NT2/D1 (cell line): ENCODE data around the gene PTPN13.

ENCODE experiments used
- DNase-seq: peaks from one replicate; pipeline ENCODE4 v3.0.0-alpha.2; 2011; ENCODE audit warnings: low read depth, low spot score
- H3K27me3 ChIP-seq: 2 replicates; pipeline ENCODE4 v1.6.0; 2011; ENCODE audit warnings: mild to moderate bottlenecking; ENCODE audit not compliant: insufficient read length, insufficient read depth
- H3K36me3 ChIP-seq: 2 replicates; pipeline ENCODE4 v1.6.1; 2011; ENCODE audit warnings: mild to moderate bottlenecking, low read length, mixed read lengths; ENCODE audit not compliant: insufficient read depth, insufficient read length
- H3K4me1 ChIP-seq: 2 replicates; pipeline ENCODE4 v1.5.1; 2011; ENCODE audit not compliant: insufficient read depth, insufficient read length
- H3K4me3 ChIP-seq: 2 replicates; pipeline ENCODE4 v1.5.1; 2011; ENCODE audit warnings: low read depth; ENCODE audit not compliant: insufficient read length
- H3K9ac ChIP-seq: 2 replicates; pipeline ENCODE4 v1.6.0; 2011; ENCODE audit warnings: low read depth; ENCODE audit not compliant: insufficient read length
- H3K9me3 ChIP-seq: 2 replicates; pipeline ENCODE4 v1.5.1; 2011; ENCODE audit warnings: mild to moderate bottlenecking, low read length; ENCODE audit not compliant: insufficient read depth
- SUZ12 ChIP-seq: IDR thresholded peaks from 2 replicates; pipeline ENCODE4 v1.6.1; 2011; ENCODE audit not compliant: insufficient read length, insufficient read depth; ENCODE audit errors: extremely low read depth
- YY1 ChIP-seq: IDR thresholded peaks from 2 replicates; pipeline ENCODE4 v1.6.1; 2011; ENCODE audit not compliant: insufficient read length, insufficient read depth
- ZNF274 ChIP-seq: IDR thresholded peaks from 2 replicates; pipeline ENCODE4 v1.6.1; 2011; ENCODE audit warnings: mild to moderate bottlenecking, low read depth, low read length

The PTPN13 gene

GRCh38 chr4:86744570-86744969 lies 150.5 kb downstream of the PTPN13 start:
- H3K9ac ChIP-seq, result no peak overlapping the region
- H3K36me3 ChIP-seq, result peaks cover 33% of the 10 kb centered on the region
- TF ChIP-seq YY1 (no peak), ZNF274 (no peak), SUZ12 (no peak)
- no peak for DNase-seq
- H3K4me1 ChIP-seq, result no peaks in the 10 kb centered on the region
- H3K27me3 ChIP-seq, result no peaks in the 10 kb centered on the region
- H3K9me3 ChIP-seq, result peaks cover 18% of the 10 kb centered on the region; the same call in 1 of the 2 replicates
- H3K4me3 ChIP-seq, result no peak overlapping the region

GRCh38 chr4:86749121-86749520 lies 155.0 kb downstream of the PTPN13 start:
- no peak for TF ChIP-seq SUZ12
- TF ChIP-seq ZNF274, result no peak
- TF ChIP-seq YY1, result no peak
- Histone ChIP-seq H3K4me3 (no peak overlapping the region), H3K36me3 (peaks cover 39% of the 10 kb centered on the region), H3K9me3 (no peaks in the 10 kb centered on the region), H3K27me3 (no peaks in the 10 kb centered on the region), H3K4me1 (no peaks in the 10 kb centered on the region), H3K9ac (no peak overlapping the region)
- DNase-seq, result no peak

DNA sequence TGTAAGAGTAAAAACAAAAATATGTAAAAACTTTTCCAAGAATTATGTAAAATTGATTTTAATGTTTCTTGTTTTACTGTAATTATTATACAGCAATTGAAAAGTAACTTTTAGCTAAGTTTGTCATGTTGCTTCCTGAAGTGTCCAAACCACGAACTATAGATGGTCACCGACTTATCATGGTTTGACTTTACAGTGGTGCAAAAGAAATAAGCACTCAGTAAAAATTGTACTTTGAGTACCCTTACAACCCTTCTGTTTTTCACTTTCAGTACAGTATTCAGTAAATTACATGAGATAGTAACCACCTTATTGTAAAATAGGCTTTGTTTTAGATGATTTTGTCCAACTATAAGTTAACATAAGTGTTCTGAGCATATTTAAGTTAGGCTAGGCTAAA lies 161.3 kb downstream of the PTPN13 start:
- no peak for DNase-seq
- no peak overlapping the region for H3K9ac ChIP-seq
- H3K36me3 ChIP-seq, result peaks cover 24% of the 10 kb centered on the region
- H3K4me1 ChIP-seq, result no peaks in the 10 kb centered on the region
- TF ChIP-seq SUZ12 (no peak), ZNF274 (no peak), YY1 (no peak)
- no peaks in the 10 kb centered on the region for H3K27me3 ChIP-seq
- no peak overlapping the region for H3K4me3 ChIP-seq
- H3K9me3 ChIP-seq, result no peaks in the 10 kb centered on the region

- TF ChIP-seq SUZ12 (no peak), ZNF274 (no peak), YY1 (no peak)
- H3K4me1 ChIP-seq, result no peaks in the 10 kb centered on the region
- no peak for DNase-seq
- H3K9ac ChIP-seq, result no peak overlapping the region
- H3K36me3 ChIP-seq, result peaks cover 13% of the 10 kb centered on the region
- no peak overlapping the region for H3K4me3 ChIP-seq
- H3K27me3 ChIP-seq, result no peaks in the 10 kb centered on the region
- H3K9me3 ChIP-seq, result no peaks in the 10 kb centered on the region
Measured at GRCh38 chr4:86757468-86757867, 163.4 kb downstream of the PTPN13 start.

GRCh38 chr4:86759298-86759697 lies 165.2 kb downstream of the PTPN13 start:
- no peaks in the 10 kb centered on the region for H3K9me3 ChIP-seq
- DNase-seq, result no peak
- no peak overlapping the region for H3K4me3 ChIP-seq
- no peaks in the 10 kb centered on the region for H3K4me1 ChIP-seq
- no peak for TF ChIP-seq ZNF274
- no peak for TF ChIP-seq SUZ12
- TF ChIP-seq YY1, result no peak
- no peaks in the 10 kb centered on the region for H3K27me3 ChIP-seq
- peaks cover 27% of the 10 kb centered on the region for H3K36me3 ChIP-seq
- no peak overlapping the region for H3K9ac ChIP-seq

GRCh38 chr4:86762649-86763048 lies 168.5 kb downstream of the PTPN13 start:
- Histone ChIP-seq H3K27me3 (no peaks in the 10 kb centered on the region), H3K4me1 (no peaks in the 10 kb centered on the region), H3K4me3 (no peak overlapping the region), H3K36me3 (peaks cover 35% of the 10 kb centered on the region), H3K9me3 (no peaks in the 10 kb centered on the region), H3K9ac (no peak overlapping the region)
- TF ChIP-seq ZNF274 (no peak), YY1 (no peak), SUZ12 (no peak)
- no peak for DNase-seq

DNA sequence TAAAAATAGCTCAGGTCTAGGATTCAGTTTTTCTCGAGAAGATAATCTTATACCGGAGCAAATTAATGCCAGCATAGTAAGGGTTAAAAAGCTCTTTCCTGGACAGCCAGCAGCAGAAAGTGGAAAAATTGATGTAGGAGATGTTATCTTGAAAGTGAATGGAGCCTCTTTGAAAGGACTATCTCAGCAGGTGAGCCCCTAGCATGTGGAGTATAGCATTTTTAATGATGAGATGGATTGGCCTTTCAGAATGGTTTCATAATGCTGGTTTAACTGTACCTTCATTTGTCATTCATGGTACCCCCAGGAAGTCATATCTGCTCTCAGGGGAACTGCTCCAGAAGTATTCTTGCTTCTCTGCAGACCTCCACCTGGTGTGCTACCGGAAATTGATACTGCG lies 175.7 kb downstream of the PTPN13 start:
- TF ChIP-seq ZNF274, result no peak
- no peak for TF ChIP-seq SUZ12
- TF ChIP-seq YY1, result no peak
- no peak overlapping the region for H3K9ac ChIP-seq
- no peaks in the 10 kb centered on the region for H3K9me3 ChIP-seq
- H3K4me1 ChIP-seq, result no peaks in the 10 kb centered on the region
- H3K4me3 ChIP-seq, result no peak overlapping the region
- no peak for DNase-seq
- peaks cover 52% of the 10 kb centered on the region for H3K36me3 ChIP-seq
- H3K27me3 ChIP-seq, result no peaks in the 10 kb centered on the region

GRCh38 chr4:86771141-86771540 lies 177.0 kb downstream of the PTPN13 start:
- Histone ChIP-seq H3K36me3 (peaks cover 61% of the 10 kb centered on the region), H3K9me3 (no peaks in the 10 kb centered on the region), H3K4me1 (no peaks in the 10 kb centered on the region), H3K27me3 (no peaks in the 10 kb centered on the region), H3K9ac (no peak overlapping the region), H3K4me3 (no peak overlapping the region)
- no peak for DNase-seq
- TF ChIP-seq SUZ12, result no peak
- no peak for TF ChIP-seq YY1
- no peak for TF ChIP-seq ZNF274
